Hepatocyte (in vitro differentiated cells): ENCODE data around the gene FAM170B.

ENCODE experiments used
- EZH2 ChIP-seq: fragments of 200-600 bp; sonication (generic); IDR thresholded peaks from 2 replicates; pipeline ENCODE4 v1.6.1; 2016; ENCODE audit warnings: antibody characterized with exemption, mild to moderate bottlenecking, borderline replicate concordance
- TF ChIP-seq, protein P1 (sequence below): fragments of 200-600 bp; sonication (generic); IDR thresholded peaks from 2 replicates; pipeline ENCODE4 v1.5.1; 2016; ENCODE audit warnings: antibody characterized with exemption, mild to moderate bottlenecking; ENCODE audit not compliant: poor library complexity

DNA sequence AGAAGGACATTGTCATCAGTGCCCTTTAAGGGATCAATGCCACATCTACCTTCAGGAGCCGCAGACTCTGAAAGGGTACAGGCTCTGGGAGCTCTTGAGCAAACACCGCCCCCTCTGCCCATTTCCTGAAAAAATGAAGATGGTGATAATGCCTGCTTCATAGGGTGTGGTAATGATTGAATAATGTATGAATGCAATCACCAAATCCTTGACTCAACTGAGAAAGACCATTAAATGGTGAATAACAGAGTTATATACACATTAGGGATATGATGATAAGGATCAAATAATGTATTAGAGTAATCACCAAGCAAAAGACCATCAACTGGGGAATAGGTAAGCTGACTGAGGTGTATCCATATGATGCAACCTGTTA lies 1.5 kb downstream of the FAM170B start:
- TF ChIP-seq, protein P1, sequence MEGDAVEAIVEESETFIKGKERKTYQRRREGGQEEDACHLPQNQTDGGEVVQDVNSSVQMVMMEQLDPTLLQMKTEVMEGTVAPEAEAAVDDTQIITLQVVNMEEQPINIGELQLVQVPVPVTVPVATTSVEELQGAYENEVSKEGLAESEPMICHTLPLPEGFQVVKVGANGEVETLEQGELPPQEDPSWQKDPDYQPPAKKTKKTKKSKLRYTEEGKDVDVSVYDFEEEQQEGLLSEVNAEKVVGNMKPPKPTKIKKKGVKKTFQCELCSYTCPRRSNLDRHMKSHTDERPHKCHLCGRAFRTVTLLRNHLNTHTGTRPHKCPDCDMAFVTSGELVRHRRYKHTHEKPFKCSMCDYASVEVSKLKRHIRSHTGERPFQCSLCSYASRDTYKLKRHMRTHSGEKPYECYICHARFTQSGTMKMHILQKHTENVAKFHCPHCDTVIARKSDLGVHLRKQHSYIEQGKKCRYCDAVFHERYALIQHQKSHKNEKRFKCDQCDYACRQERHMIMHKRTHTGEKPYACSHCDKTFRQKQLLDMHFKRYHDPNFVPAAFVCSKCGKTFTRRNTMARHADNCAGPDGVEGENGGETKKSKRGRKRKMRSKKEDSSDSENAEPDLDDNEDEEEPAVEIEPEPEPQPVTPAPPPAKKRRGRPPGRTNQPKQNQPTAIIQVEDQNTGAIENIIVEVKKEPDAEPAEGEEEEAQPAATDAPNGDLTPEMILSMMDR: no peak
- no peak for TF ChIP-seq EZH2
